HEK293 (cell line): ENCODE results near the gene FAM219B.

Experiments
- HOXD13 ChIP-seq: sonication (generic); formaldehyde crosslinking; IDR thresholded peaks from 2 replicates; pipeline ENCODE4 v1.8.0; 2022; ENCODE audit warnings: missing genetic modification reagents, borderline replicate concordance
- PRDM6 ChIP-seq: fragments of 450-650 bp; formaldehyde crosslinking; IDR thresholded peaks from 2 replicates; pipeline ENCODE4 v1.5.1; 2017; ENCODE audit warnings: missing biosample characterization, missing genetic modification characterization
- ZBTB17 ChIP-seq: fragments of 450-650 bp; formaldehyde crosslinking; IDR thresholded peaks from 2 replicates; pipeline ENCODE4 v1.5.1; 2016; ENCODE audit warnings: missing biosample characterization, missing genetic modification characterization
- ZBTB20 ChIP-seq: fragments of 450-650 bp; formaldehyde crosslinking; IDR thresholded peaks from 2 replicates; pipeline ENCODE4 v1.5.1; 2016; ENCODE audit warnings: missing biosample characterization, missing genetic modification characterization
- ZBTB6 ChIP-seq: fragments of 450-650 bp; formaldehyde crosslinking; IDR thresholded peaks from 2 replicates; pipeline ENCODE4 v1.5.1; 2017; ENCODE audit warnings: missing biosample characterization, missing genetic modification characterization
- ZBTB8A ChIP-seq: fragments of 450-650 bp; formaldehyde crosslinking; IDR thresholded peaks from 2 replicates; pipeline ENCODE4 v1.5.1; 2016; ENCODE audit warnings: missing biosample characterization, missing genetic modification characterization
- ZNF18 ChIP-seq: fragments of 450-650 bp; formaldehyde crosslinking; IDR thresholded peaks from 2 replicates; pipeline ENCODE4 v1.5.1; 2016; ENCODE audit warnings: missing biosample characterization, missing genetic modification characterization
- ZNF2 ChIP-seq: fragments of 450-650 bp; formaldehyde crosslinking; IDR thresholded peaks from 2 replicates; pipeline ENCODE4 v1.5.1; 2016; ENCODE audit warnings: missing biosample characterization, missing genetic modification characterization
- ZNF292 ChIP-seq: fragments of 450-650 bp; formaldehyde crosslinking; IDR thresholded peaks from 2 replicates; pipeline ENCODE4 v1.5.1; 2016; ENCODE audit warnings: low read depth, missing biosample characterization, missing genetic modification characterization, borderline replicate concordance
- ZNF302 ChIP-seq: fragments of 450-650 bp; formaldehyde crosslinking; IDR thresholded peaks from 2 replicates; pipeline ENCODE4 v1.5.1; 2016; ENCODE audit warnings: missing biosample characterization, missing genetic modification characterization, low read depth
- ZNF311 ChIP-seq: fragments of 450-650 bp; formaldehyde crosslinking; IDR thresholded peaks from 2 replicates; pipeline ENCODE4 v1.5.1; 2017; ENCODE audit warnings: missing biosample characterization, missing genetic modification characterization, borderline replicate concordance
- ZNF398 ChIP-seq: fragments of 450-650 bp; formaldehyde crosslinking; IDR thresholded peaks from 2 replicates; pipeline ENCODE4 v1.5.1; 2017; ENCODE audit warnings: missing biosample characterization, missing genetic modification characterization
- ZNF561 ChIP-seq: fragments of 450-650 bp; IDR thresholded peaks from 2 replicates; pipeline ENCODE4 v1.5.1; 2018; ENCODE audit warnings: missing biosample characterization, missing genetic modification characterization, borderline replicate concordance
- ZNF600 ChIP-seq: fragments of 450-650 bp; formaldehyde crosslinking; IDR thresholded peaks from 2 replicates; pipeline ENCODE4 v1.5.1; 2016; ENCODE audit warnings: missing biosample characterization, missing genetic modification characterization
- ZNF610 ChIP-seq: fragments of 450-650 bp; formaldehyde crosslinking; IDR thresholded peaks from 2 replicates; pipeline ENCODE4 v1.5.1; 2016; ENCODE audit warnings: missing biosample characterization, missing genetic modification characterization, borderline replicate concordance
- ZNF658 ChIP-seq: fragments of 450-650 bp; formaldehyde crosslinking; IDR thresholded peaks from 2 replicates; pipeline ENCODE4; 2016; ENCODE audit warnings: missing biosample characterization, missing genetic modification characterization
- ZNF660 ChIP-seq: fragments of 450-650 bp; IDR thresholded peaks from 2 replicates; pipeline ENCODE4 v1.5.1; 2018; ENCODE audit warnings: missing biosample characterization, mild to moderate bottlenecking, missing genetic modification characterization
- ZNF747 ChIP-seq: fragments of 450-650 bp; formaldehyde crosslinking; IDR thresholded peaks from 2 replicates; pipeline ENCODE4 v1.5.1; 2016; ENCODE audit warnings: missing biosample characterization, missing genetic modification characterization
- ZNF776 ChIP-seq: fragments of 450-650 bp; formaldehyde crosslinking; IDR thresholded peaks from 2 replicates; pipeline ENCODE4 v1.5.0; 2017; ENCODE audit warnings: missing biosample characterization, missing genetic modification characterization, borderline replicate concordance
- ZXDB ChIP-seq: fragments of 450-650 bp; formaldehyde crosslinking; IDR thresholded peaks from 2 replicates; pipeline ENCODE4 v1.5.1; 2016; ENCODE audit warnings: missing biosample characterization, missing genetic modification characterization
- TF ChIP-seq, protein P1 (sequence below): fragments of 450-650 bp; formaldehyde crosslinking; IDR thresholded peaks from 2 replicates; pipeline ENCODE4 v1.5.1; 2016; ENCODE audit warnings: missing biosample characterization, missing genetic modification characterization
- TF ChIP-seq, protein P2 (sequence below): fragments of 450-650 bp; formaldehyde crosslinking; IDR thresholded peaks from 2 replicates; pipeline ENCODE4 v1.5.1; 2016; ENCODE audit warnings: missing biosample characterization, missing genetic modification characterization, borderline replicate concordance

Gene FAM219B

GRCh38 chr15:74954515-74954914 lies 47.9 kb upstream of the FAM219B start (continued):
- TF ChIP-seq PRDM6 (tag by site-specific recombination) (no peak), ZNF292 (tag by site-specific recombination) (no peak), ZBTB6 (tag by site-specific recombination) (no peak), ZNF561 (tag by site-specific recombination) (no peak), ZBTB20 (tag by site-specific recombination) (no peak), ZNF600 (tag by site-specific recombination) (0 out of 2 replicates have a peak, but pooled peaks have one; percentile 20), ZXDB (tag by site-specific recombination) (no peak), ZNF2 (no peak), ZNF610 (tag by site-specific recombination) (no peak), ZBTB8A (tag by site-specific recombination) (no peak), ZNF398 (tag by site-specific recombination) (0 out of 2 replicates have a peak, but pooled peaks have one; percentile 33), ZNF660 (tag by site-specific recombination) (no peak), ZNF747 (tag by site-specific recombination) (no peak), ZNF776 (tag by site-specific recombination) (no peak), ZBTB17 (tag by site-specific recombination) (no peak), ZNF18 (no peak), ZNF302 (tag by site-specific recombination) (no peak), ZNF658 (tag by site-specific recombination) (no peak), ZNF311 (tag by site-specific recombination) (no peak), HOXD13 (CRISPR knock-in tag) (no peak)
- TF ChIP-seq, protein P1, sequence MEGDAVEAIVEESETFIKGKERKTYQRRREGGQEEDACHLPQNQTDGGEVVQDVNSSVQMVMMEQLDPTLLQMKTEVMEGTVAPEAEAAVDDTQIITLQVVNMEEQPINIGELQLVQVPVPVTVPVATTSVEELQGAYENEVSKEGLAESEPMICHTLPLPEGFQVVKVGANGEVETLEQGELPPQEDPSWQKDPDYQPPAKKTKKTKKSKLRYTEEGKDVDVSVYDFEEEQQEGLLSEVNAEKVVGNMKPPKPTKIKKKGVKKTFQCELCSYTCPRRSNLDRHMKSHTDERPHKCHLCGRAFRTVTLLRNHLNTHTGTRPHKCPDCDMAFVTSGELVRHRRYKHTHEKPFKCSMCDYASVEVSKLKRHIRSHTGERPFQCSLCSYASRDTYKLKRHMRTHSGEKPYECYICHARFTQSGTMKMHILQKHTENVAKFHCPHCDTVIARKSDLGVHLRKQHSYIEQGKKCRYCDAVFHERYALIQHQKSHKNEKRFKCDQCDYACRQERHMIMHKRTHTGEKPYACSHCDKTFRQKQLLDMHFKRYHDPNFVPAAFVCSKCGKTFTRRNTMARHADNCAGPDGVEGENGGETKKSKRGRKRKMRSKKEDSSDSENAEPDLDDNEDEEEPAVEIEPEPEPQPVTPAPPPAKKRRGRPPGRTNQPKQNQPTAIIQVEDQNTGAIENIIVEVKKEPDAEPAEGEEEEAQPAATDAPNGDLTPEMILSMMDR (tag by site-specific recombination) = no peak
- TF ChIP-seq, protein P2, sequence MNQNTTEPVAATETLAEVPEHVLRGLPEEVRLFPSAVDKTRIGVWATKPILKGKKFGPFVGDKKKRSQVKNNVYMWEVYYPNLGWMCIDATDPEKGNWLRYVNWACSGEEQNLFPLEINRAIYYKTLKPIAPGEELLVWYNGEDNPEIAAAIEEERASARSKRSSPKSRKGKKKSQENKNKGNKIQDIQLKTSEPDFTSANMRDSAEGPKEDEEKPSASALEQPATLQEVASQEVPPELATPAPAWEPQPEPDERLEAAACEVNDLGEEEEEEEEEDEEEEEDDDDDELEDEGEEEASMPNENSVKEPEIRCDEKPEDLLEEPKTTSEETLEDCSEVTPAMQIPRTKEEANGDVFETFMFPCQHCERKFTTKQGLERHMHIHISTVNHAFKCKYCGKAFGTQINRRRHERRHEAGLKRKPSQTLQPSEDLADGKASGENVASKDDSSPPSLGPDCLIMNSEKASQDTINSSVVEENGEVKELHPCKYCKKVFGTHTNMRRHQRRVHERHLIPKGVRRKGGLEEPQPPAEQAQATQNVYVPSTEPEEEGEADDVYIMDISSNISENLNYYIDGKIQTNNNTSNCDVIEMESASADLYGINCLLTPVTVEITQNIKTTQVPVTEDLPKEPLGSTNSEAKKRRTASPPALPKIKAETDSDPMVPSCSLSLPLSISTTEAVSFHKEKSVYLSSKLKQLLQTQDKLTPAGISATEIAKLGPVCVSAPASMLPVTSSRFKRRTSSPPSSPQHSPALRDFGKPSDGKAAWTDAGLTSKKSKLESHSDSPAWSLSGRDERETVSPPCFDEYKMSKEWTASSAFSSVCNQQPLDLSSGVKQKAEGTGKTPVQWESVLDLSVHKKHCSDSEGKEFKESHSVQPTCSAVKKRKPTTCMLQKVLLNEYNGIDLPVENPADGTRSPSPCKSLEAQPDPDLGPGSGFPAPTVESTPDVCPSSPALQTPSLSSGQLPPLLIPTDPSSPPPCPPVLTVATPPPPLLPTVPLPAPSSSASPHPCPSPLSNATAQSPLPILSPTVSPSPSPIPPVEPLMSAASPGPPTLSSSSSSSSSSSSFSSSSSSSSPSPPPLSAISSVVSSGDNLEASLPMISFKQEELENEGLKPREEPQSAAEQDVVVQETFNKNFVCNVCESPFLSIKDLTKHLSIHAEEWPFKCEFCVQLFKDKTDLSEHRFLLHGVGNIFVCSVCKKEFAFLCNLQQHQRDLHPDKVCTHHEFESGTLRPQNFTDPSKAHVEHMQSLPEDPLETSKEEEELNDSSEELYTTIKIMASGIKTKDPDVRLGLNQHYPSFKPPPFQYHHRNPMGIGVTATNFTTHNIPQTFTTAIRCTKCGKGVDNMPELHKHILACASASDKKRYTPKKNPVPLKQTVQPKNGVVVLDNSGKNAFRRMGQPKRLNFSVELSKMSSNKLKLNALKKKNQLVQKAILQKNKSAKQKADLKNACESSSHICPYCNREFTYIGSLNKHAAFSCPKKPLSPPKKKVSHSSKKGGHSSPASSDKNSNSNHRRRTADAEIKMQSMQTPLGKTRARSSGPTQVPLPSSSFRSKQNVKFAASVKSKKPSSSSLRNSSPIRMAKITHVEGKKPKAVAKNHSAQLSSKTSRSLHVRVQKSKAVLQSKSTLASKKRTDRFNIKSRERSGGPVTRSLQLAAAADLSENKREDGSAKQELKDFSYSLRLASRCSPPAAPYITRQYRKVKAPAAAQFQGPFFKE (tag by site-specific recombination) = no peak
